HAP-1 (cell line): Measurements from ENCODE around the gene COMMD10.
A peak's percentile ranks its signal among the peaks of the same experiment; 100 is the strongest.

ENCODE experiments used
- DNase-seq, 2 experiments: peaks; one replicate each; pipeline ENCODE4 v3.0.0-alpha.2; 2016 to 2020; ENCODE audit warnings: low spot score in 2 of 2
- H3K27me3 ChIP-seq: fragments of 250-450 bp; sonication (Bioruptor Pico); 2 replicates; pipeline ENCODE4 v1.5.1; 2020; ENCODE audit warnings: low read depth, mild to moderate bottlenecking, moderate library complexity
- H3K36me3 ChIP-seq: fragments of 250-450 bp; sonication (Bioruptor Pico); replicated peaks from 2 replicates; pipeline ENCODE4 v1.5.1; 2020; ENCODE audit warnings: mild to moderate bottlenecking
- H3K4me1 ChIP-seq: fragments of 250-450 bp; sonication (Bioruptor Pico); 2 replicates; pipeline ENCODE4 v1.5.1; 2020; ENCODE audit warnings: mild to moderate bottlenecking
- H3K4me3 ChIP-seq: fragments of 250-450 bp; sonication (Bioruptor Pico); 2 replicates; pipeline ENCODE4 v1.5.1; 2020; ENCODE audit warnings: mild to moderate bottlenecking, moderate library complexity
- H3K9me3 ChIP-seq: fragments of 250-450 bp; sonication (Bioruptor Pico); 2 replicates; pipeline ENCODE4 v1.5.1; 2020; ENCODE audit warnings: mild to moderate bottlenecking, moderate library complexity
- in situ Hi-C: fragments of 300-500 bp; cut with MboI; formaldehyde crosslinking; loops from 3 replicates; pipeline ENCODE4 v1.14.3; 2020; ENCODE audit warnings: low sequenced_read_pairs, inconsistent platforms, mixed read lengths

Gene COMMD10

DNA sequence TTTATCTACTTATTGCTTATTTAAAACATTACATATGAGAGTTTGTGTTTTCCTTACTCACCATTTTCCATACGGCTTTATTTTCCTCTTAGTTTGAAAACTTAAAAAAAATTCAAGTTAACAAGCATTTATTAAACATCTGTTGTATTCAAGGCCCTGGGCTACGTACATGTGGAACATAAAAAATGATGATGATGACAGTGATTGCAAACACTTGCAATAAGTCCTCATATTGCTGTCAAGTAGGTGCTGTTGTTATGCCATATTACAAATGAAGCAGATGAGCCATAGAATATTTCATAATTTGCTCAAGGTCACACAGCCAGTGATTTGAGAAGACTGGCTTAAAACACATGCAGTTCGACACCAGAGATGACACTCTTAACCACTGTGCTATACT, 180.6 kb downstream of the COMMD10 start:
- no peaks in the 10 kb centered on the region for H3K4me1 ChIP-seq
- in situ Hi-C loops: no loop called here

DNA sequence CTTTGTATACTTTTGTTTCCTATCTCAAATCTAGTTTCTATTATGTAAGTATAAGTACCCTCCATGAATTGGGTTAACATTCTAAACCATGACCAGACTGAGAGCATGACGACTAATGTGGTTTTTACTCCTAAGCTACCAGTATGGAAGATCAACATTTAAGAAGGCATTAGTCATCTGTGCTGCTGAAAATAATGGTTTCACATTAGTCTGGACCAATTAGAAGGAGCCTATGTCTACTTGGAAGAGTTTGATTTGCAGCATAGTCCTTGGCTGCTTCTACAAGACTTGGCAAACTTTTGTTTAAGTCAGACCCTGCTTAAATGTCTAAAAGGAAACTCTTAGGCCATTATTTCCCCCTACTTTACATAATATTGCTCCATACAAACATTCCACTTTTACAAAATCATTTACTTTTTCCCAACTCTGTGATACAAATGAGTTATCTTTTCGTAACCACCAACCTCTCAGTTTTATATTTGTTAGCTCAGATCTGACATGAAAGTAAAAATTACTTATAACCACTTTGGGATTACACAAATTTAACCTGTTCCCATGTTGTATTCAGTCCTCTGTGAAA, 186.7 kb downstream of the COMMD10 start:
- H3K27me3 ChIP-seq: no peaks in the 10 kb centered on the region
- no peak for DNase-seq
- no peaks in the 10 kb centered on the region for H3K4me1 ChIP-seq
- H3K9me3 ChIP-seq: no peaks in the 10 kb centered on the region
- in situ Hi-C loops: no loop called here
- H3K36me3 ChIP-seq: no peaks in the 10 kb centered on the region
- H3K4me3 ChIP-seq: no peak overlapping the region

More for the DNA sequence above, 180.6 kb downstream of the COMMD10 start:
- Histone ChIP-seq H3K4me3 (no peak overlapping the region), H3K36me3 (no peaks in the 10 kb centered on the region), H3K27me3 (no peaks in the 10 kb centered on the region), H3K9me3 (no peaks in the 10 kb centered on the region)
- DNase-seq: no peak

DNA sequence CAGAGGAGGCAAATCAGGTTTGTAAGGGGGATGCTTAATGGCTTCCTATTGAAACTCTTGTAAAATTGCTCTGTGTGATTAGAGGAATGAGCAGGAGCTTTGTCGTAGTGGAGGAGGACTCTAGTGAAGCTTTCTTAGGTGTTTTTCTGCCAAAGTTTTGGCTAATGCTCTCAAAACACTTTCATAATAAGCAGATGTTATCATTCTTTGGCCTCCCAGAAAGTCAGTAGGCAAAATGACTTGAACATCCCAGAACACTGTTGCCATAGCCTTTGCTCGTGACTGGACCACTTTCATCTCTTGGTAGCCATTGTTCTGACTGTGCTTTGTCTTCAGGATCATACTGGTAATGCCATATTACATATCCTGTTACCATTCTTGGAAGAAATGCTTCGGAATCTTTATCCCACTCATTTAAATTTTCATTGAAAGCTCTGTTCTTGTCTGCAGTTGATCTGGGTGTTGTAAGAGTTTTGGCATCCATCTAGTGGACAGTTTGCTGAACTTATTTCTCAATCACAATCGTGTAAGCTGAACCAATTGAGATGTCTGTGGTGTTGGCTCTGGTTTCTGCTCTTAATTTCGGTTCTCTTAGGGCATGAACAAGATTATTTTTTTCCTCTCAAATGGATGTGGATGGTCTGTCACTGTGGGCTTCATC, 187.6 kb downstream of the COMMD10 start:
- DNase-seq: no peak
- no peaks in the 10 kb centered on the region for H3K9me3 ChIP-seq
- H3K4me3 ChIP-seq: no peak overlapping the region
- no peaks in the 10 kb centered on the region for H3K4me1 ChIP-seq
- H3K36me3 ChIP-seq: no peaks in the 10 kb centered on the region
- no peaks in the 10 kb centered on the region for H3K27me3 ChIP-seq
- in situ Hi-C loops: no loop called here

DNA sequence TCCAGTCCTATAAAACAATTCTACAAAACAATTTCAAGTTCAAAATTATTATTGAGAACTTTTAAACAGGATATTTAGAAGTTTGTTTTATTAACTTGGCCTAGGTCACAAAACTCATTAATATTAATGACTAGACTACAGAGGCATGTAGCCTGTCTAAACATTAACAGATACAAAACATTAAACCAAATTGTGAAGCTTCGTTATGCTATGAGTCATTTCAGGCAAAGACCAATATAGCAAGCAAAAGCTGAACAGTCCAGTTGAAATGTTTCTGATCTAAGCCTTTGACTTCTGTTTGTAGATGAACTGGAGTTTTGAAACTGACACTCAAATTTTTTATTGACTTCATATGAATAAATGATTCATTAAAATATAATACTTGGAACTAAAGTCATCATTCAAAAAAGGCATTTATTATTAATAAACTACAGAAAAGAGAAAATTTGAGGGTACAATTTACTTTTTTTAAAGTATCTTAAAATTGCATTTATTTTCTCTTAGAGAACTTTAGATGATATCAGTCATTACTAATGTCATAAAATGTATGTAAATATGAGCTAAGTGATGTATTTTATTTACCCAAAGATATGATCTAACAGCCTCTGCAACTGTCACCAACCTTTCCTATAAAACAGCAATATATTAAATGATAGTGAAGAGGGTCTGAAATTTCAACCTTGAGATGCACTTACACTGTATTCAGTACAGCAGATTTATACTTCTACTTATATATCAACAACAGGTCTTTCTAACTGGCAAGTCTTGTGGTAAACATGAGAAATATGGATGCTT, 188.8 kb downstream of the COMMD10 start:
- H3K9me3 ChIP-seq: no peaks in the 10 kb centered on the region
- in situ Hi-C loops: no loop called here
- no peaks in the 10 kb centered on the region for H3K27me3 ChIP-seq
- DNase-seq: no peak
- no peaks in the 10 kb centered on the region for H3K36me3 ChIP-seq
- H3K4me1 ChIP-seq: no peaks in the 10 kb centered on the region
- H3K4me3 ChIP-seq: no peak overlapping the region

DNA sequence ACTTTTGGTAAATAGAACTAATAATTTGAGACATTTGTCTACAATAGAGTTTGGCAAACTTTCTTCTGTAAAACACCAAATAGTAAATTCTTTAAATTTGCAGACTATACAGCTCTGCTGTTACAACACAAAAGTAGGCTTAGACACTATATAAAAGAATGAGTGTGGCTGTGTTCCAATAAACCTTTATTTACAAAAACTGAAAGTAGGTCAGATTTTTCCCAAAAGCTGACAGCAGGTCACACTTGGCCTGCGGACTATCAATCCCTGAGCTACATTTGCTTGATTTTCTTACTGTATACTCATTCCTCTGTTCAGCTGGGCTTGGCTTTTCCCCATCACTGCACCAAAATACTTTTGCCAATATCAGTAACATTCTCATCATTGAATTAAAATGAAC, 189.4 kb downstream of the COMMD10 start:
- DNase-seq: no peak
- Histone ChIP-seq H3K27me3 (no peaks in the 10 kb centered on the region), H3K4me1 (no peaks in the 10 kb centered on the region), H3K4me3 (no peak overlapping the region), H3K9me3 (no peaks in the 10 kb centered on the region), H3K36me3 (no peaks in the 10 kb centered on the region)
- in situ Hi-C loops: no loop called here

DNA sequence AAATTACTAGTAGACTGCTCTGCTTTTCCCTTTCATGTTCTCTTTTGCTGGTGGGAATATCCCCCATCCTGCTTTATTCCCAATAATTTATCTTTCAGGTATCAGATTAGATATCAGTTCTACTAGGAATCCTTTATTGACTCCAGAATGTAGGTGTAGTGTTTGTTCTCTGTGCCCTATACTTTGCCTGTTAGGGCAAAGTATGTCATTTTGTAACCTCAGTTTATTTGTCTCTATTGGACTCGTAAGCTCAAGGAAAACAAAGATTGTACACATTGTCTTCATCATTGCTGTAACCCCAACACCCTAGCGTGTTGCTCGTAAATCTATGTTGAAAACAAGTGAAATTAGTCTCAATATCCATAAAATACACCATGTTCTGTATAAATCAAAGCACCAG, 190.5 kb downstream of the COMMD10 start:
- H3K36me3 ChIP-seq: no peaks in the 10 kb centered on the region
- in situ Hi-C loops: no loop called here
- H3K4me3 ChIP-seq: no peak overlapping the region
- no peaks in the 10 kb centered on the region for H3K4me1 ChIP-seq
- no peaks in the 10 kb centered on the region for H3K27me3 ChIP-seq
- H3K9me3 ChIP-seq: no peaks in the 10 kb centered on the region
- no peak for DNase-seq

DNA sequence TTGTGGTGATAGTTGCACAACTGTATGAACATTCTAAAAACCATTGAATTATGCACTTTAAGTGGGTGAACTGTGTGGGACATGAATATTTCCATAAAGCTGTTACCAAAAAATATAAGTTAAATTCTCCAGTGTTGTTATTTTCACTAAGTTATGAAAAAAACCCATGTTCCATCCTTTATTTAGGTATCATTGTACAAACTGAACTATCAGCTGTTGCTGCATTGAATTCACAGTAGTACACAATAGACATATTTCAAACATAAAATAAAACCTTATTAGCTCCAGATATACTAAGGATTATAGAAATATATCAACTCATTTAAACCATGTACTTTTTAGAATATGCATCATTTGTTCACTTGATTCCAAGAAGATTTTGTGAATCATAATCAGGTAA, 192.1 kb downstream of the COMMD10 start:
- no peaks in the 10 kb centered on the region for H3K27me3 ChIP-seq
- DNase-seq: no peak
- H3K4me1 ChIP-seq: no peaks in the 10 kb centered on the region
- no peak overlapping the region for H3K4me3 ChIP-seq
- no peaks in the 10 kb centered on the region for H3K9me3 ChIP-seq
- in situ Hi-C loops: no loop called here
- H3K36me3 ChIP-seq: no peaks in the 10 kb centered on the region

DNA sequence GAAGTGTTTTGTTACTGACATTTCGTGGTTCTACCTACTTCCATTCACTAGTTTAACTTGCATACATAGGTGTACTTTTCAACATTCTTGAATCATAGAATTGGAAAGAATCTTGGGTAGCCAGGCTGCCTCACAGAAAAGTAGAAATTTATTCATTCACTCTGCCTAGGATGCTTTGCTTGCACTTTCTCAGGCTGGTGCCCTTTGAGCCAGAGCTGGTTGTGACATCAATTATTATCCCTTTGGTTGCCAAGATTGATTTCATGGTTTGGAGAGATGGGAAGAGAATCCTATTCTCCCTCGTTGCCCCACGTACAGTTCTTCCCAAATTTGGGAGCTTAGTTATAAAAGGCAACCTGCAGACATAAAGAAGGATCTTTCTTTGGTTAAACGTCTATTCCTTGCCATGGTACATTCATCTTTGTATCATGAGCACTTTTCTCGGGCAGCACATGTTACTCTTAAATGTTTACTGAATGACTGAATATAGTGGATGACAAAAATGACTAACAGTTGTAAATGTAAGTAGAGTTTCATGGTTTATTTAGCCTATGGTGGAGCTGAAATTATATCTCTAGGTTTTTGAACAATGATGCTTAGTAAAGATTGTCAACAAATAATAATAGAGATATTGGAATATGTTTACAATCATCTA, 195.5 kb downstream of the COMMD10 start:
- Histone ChIP-seq H3K27me3 (no peaks in the 10 kb centered on the region), H3K9me3 (no peaks in the 10 kb centered on the region), H3K4me3 (no peak overlapping the region), H3K36me3 (no peaks in the 10 kb centered on the region), H3K4me1 (no peaks in the 10 kb centered on the region)
- in situ Hi-C loops: no loop called here
- DNase-seq: no peak

DNA sequence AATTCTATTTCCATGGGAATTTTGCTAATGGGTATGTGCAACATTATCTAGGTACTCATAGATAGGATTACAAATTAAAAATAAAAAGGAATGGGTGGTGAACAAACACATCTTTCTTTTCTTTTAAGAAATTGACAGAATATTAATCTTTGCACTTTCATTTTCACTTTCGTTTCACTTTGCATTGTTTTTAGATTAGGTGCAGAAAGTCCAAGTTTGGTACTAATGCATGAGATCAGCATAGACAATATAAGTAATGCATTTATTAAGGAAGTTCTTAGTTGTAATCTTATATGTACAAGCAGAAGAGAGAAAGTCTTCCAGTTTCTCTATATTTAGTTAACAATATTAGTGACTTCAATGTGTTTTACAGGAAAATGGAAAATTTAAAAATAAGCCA, 196.5 kb downstream of the COMMD10 start:
- Histone ChIP-seq H3K27me3 (no peaks in the 10 kb centered on the region), H3K4me1 (no peaks in the 10 kb centered on the region), H3K36me3 (no peaks in the 10 kb centered on the region), H3K4me3 (no peak overlapping the region), H3K9me3 (no peaks in the 10 kb centered on the region)
- DNase-seq: no peak
- in situ Hi-C loops: no loop called here

DNA sequence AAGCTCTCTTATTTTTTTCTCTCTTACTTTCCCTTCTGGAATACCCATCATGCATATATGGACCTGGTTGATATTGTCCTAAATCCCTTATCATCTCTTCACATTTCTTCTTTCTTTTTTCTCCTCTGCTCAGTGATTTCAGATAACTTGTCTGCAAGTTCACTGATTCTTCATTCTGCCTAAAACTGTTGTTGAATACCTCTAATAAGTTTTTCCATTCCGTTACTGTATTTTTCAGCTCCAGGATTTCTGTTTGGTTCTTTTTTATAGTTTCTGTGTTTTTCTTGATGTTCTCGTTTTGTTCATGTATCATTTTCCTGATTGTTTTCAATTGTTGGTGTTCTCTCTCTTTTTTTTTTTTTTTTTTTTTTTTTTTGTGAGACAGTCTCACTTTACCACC, 203.7 kb downstream of the COMMD10 start:
- DNase-seq: no peak
- Histone ChIP-seq H3K27me3 (no peaks in the 10 kb centered on the region), H3K36me3 (no peaks in the 10 kb centered on the region), H3K4me3 (no peak overlapping the region), H3K9me3 (no peaks in the 10 kb centered on the region), H3K4me1 (no peaks in the 10 kb centered on the region)
- in situ Hi-C loops: no loop called here

DNA sequence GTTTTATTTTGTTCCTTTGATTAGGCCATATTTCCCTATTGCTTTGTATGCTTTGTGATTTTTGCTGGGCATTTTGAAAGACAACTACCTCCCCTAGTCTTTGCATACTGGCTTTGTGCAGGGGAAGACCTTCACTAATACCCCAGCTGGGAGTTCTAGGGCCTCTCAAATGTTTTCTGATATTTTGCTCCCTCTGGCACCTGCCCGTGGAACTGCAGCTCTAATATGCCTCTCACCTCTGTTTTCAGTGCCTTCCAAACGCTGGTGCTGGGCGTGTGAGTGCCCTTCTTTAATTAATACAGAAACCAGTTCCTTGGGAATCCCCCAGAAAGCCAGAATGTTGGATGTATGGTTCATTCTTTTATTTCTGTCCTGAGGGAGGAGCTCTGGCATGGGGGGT, 204.5 kb downstream of the COMMD10 start:
- Histone ChIP-seq H3K27me3 (no peaks in the 10 kb centered on the region), H3K4me1 (no peaks in the 10 kb centered on the region), H3K4me3 (no peak overlapping the region), H3K36me3 (no peaks in the 10 kb centered on the region), H3K9me3 (no peaks in the 10 kb centered on the region)
- in situ Hi-C loops: no loop called here
- DNase-seq: peak in 1 of 2 experiments; percentile 10

DNA sequence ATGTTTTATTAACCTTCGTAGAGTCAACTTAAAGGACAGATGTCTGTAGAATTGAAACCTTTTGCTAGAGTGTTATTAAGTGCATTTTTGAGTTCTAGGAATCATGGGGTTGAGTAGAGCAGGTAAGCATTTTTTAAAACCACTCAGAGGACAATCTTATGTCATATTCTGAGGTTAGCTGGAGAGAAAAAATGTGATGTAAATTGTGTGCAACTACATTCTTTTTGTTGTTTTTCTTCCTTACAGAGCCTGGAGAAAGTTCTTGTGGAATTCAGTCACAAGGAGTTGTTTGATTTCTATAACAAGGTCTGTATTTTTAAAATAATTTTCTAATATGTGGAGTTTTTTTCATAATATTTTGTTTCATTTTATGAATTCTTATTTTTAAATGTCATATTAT, 206.4 kb downstream of the COMMD10 start:
- H3K9me3 ChIP-seq: no peaks in the 10 kb centered on the region
- H3K27me3 ChIP-seq: no peaks in the 10 kb centered on the region
- no peak for DNase-seq
- H3K4me3 ChIP-seq: no peak overlapping the region
- H3K4me1 ChIP-seq: no peaks in the 10 kb centered on the region
- in situ Hi-C loops: no loop called here
- no peaks in the 10 kb centered on the region for H3K36me3 ChIP-seq

DNA sequence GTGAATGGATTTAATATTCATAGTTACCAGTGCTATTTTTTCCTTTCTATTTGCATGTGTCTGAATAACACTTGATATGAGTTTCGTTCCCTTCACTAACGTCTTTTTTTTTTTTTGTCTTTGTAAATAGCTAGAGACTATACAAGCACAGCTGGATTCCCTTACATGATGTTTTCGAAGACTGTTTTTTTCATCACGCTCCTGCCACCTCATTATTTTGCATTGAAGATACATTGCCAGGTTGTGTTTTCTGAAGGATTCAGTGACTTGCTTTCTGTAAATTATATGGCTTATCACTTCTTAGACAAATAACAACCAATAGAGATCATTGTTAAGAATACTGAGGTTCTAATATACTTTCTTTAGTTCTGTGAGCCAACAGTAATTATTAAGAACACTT, 207.5 kb downstream of the COMMD10 start:
- H3K4me1 ChIP-seq: no peaks in the 10 kb centered on the region
- no peaks in the 10 kb centered on the region for H3K27me3 ChIP-seq
- H3K9me3 ChIP-seq: no peaks in the 10 kb centered on the region
- no peaks in the 10 kb centered on the region for H3K36me3 ChIP-seq
- no peak overlapping the region for H3K4me3 ChIP-seq
- DNase-seq: no peak
- in situ Hi-C loops: no loop called here
